GM21526 (cell line): ENCODE data around the gene SMC4.

ENCODE experiments used
- ATAC-seq: cut with Tn5 transposase; IDR thresholded peaks from one replicate; pipeline ENCODE4 v1.9.1; 2021; ENCODE audit warnings: moderate library complexity; ENCODE audit not compliant: unreplicated experiment, low FRiP score

SMC4 gene

DNA sequence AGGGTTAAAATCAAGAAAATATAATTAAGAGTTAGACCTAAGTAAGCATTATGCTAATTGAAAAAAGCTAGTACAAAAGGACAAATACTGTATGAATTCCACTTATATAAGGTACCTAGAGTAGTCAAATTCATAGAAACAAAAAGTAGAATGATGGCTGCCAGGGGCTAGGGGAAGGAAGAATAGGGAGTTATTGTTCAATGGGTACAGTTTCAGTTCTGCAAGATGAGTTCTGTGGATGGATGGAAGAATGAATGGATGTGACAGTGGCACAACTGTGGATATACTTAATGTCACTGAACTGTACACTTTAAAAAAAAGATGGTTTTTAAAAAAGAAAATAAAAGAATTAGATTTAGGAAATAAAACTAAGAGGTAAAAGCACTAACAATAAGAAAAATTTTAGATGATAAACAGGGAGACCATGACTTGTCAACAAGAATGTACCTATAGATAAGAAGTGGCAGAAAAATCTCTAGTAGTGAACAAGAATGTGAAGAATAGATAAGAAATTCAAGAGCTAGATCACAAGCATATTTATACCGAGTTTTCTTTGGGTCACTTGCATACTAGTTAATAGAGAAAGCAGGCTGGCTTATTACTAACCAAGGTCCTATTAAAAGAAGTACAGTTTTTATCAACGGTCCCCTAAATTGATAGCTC lies 6.0 kb upstream of the SMC4 start:
- ATAC-seq, result no peak

DNA sequence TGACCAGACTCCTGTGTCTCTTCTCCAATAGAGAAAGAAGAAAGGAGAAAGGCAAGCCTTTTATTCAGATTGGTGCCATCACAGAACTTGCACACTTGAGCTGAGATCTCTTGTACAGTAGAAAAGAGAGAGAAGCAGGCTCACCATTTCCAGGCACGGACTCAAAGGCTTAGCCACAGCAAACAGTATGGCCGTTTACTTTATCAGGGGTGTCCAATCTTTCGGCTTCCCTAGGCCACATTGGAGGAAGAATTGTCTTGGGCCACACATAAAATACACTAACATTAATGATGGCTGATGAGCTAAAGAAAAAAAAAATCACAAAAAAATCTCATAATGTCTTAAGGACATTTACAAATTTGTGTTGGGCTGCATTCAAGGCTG lies 5.4 kb upstream of the SMC4 start:
- ATAC-seq, result no peak

DNA sequence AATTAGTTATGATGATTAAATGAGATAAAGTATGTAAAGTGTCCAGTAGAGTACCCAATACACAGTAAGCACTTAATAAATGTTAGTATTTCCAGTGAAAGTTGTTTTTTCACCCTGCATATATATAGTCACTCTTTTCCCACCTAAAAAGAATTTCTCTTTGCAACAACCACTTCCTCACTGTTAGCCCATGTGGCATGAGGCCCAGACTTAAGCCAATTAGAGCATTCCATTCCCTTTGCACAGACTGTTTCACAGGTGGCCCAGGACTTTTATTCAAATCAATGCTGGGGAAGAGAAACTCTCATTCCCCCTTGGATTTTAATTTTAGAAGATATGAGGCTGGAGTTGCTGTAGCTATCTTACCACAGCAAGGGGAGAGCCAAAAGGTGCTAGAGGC lies 4.2 kb upstream of the SMC4 start:
- ATAC-seq, result no peak

DNA sequence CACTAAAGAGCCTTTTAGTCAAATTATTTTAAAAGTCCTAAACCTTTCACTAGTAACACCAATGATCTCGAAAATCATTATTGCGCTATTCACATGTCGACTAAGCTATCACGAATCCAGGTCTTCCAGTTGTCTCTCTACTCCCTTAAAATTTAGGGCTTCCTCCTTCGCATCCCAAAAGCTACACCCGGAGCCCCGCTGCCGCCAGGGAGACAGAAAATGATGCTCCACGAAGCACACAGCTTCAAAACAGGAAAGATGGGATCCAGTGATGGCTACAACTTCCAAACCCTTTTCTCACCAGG lies 678 bp upstream of the SMC4 start:
- peak; percentile 9 for ATAC-seq

DNA sequence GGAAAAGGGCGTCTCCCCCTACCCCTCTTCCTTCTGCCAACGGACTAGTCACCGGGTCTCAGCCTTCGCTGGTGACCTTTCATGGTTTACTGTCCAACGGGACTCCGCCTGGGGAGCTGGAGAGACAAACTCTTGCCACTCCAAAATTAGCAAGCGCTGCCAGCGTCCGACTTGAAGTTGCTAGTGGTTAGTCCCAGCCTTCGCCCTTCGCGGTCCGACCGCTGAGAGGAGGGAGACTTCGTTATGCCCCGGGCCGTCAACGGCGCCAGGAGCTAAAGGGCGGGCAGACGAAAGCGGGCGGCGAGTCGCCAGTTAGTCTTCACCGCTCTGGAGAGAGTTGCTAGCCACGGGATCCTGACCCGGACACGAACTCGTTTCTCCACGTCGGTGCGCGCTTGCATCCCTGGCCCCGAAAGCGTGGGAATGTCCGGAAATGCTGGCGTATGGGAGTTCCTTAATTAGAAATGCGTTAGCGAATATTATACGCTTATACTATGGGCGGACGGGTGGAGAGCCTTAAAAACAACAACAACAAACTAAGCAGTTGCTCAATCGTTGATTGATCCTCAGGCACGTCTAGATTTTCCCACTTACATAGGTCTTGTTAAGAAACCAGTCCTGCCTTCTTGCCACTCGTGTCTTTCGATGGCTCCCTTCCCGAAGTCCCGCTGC lies 716 bp downstream of the SMC4 start:
- ATAC-seq, result no peak

DNA sequence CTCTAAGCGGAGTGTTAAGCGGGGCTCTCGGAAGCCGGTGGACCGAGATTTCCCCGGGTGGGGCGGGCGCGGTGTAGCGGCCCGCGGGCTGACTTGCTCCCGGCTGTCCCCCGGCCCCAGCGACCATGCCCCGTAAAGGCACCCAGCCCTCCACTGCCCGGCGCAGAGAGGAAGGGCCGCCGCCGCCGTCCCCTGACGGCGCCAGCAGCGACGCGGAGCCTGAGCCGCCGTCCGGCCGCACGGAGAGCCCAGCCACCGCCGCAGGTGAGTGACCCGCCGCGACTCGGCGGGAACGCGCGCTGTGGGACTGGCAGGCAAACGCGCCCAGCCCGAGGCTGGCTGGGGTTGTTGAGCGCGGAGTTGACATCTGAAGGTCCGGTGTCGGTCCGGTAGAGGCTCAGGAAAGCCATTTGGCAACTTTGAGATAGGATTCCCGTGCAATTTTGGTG lies 1.3 kb downstream of the SMC4 start:
- ATAC-seq, result no peak

DNA sequence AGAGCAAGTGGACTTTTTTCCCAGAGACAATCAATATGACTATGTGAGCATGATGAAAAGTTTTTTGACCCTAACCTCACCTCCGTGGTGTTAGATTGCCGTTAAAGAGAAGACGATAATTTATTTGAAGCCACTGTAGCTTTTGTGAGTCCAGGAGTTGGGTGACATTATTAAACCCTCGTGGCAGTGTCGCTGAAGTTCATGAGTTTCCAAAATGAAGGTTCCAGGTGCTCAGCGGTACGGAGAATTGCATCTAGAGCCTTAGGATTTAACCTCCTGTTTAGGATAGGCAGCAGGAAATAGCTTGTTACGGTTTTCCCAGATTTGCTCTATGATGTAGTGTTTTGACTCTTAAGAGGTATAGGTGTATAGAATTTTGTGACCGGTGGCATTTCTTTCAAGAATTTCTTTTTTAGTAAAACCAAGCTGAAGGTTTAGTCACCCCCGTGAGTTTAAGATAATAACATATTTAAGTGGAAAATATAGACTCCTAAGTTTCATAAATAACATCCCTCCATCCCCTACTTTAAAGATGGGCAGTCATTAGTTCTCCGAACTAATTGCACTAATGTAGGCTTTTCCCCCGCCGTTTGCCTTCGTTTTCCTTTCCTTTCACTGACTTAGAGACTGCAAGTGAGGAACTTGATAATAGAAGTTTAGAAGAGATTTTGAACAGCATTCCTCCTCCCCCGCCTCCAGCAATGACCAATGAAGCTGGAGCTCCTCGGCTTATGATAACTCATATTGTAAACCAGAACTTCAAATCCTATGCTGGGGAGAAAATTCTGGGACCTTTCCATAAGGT lies 2.0 kb downstream of the SMC4 start:
- ATAC-seq, result no peak

DNA sequence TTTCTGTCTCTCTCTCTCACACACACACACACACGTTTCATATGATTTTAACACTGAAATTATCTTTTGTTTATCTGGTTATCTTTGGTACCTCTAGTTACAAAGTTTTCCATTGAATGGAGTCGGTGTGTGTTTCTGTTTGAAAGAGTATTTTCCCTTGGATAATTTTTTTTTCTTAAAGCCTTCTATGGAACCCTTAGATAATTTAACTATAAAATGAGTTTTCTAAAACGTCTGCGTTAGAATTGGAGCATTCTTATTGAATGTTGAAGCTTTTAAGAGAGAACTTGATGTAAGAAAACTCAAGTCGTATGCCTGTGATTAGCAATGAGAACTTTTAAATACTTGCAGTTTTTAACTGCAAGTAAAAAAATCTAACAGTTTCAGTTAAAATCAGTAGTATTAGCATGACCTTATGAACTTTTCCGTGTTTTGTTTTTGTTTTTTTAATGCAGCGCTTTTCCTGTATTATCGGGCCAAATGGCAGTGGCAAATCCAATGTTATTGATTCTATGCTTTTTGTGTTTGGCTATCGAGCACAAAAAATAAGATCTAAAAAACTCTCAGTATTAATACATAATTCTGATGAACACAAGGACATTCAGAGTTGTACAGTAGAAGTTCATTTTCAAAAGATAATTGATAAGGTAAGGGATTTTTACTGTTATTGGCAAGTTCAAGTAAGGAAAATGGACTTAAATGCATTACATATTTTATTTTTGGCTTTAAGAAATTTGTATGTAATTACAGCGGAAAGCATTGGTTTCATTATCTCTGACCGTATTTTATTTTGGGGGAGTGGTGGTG lies 3.0 kb downstream of the SMC4 start:
- ATAC-seq, result no peak

DNA sequence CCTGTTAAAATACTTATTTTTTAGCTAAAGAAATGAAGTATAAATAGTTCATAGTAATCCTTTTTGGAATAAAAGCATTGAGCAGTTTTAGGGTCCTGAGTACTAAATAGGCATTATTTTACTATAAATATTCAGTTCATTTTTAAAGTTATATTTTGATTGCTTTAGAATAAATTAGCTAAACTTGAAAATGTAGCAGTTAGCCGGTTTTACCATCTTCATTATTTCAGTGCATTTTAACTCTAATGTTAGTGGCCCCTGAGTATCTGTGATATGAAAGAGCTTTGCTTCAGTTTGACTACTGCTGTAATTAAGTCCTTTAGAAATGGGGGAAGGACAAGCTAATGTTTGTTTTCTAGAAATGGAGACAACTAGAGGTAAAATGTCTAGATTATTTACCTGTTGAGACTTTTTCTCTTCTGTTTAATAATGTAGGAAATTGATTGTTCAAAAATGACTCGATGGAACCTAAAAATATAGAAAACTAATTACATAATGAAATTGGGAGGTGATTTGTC lies 3.6 kb downstream of the SMC4 start:
- ATAC-seq, result no peak

DNA sequence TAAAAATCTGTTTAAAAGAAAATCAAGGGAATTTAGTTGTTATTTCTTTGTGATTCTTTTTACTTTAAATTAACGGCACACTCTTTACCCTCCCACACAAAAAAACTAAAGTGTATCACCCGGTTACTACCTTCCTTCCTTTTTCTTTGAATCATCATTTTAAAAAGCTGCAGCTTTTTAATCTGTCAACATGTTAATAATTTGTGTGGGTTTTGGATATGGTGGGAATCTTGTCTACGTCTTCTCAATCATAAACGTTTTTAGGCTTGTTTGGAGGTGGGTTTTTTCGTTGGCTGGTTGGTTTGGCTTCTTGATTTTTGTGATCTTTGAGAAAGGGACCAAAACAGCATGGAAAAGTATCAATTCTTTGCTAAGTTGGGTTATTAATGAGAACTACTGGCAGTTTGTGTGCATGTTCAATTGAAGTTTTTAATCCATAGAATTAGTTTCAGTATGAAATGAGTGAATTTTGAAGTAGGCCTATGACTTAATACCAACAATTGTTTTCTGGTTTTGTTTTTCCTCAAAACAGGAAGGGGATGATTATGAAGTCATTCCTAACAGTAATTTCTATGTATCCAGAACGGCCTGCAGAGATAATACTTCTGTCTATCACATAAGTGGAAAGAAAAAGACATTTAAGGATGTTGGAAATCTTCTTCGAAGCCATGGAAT lies 4.5 kb downstream of the SMC4 start:
- ATAC-seq, result no peak

DNA sequence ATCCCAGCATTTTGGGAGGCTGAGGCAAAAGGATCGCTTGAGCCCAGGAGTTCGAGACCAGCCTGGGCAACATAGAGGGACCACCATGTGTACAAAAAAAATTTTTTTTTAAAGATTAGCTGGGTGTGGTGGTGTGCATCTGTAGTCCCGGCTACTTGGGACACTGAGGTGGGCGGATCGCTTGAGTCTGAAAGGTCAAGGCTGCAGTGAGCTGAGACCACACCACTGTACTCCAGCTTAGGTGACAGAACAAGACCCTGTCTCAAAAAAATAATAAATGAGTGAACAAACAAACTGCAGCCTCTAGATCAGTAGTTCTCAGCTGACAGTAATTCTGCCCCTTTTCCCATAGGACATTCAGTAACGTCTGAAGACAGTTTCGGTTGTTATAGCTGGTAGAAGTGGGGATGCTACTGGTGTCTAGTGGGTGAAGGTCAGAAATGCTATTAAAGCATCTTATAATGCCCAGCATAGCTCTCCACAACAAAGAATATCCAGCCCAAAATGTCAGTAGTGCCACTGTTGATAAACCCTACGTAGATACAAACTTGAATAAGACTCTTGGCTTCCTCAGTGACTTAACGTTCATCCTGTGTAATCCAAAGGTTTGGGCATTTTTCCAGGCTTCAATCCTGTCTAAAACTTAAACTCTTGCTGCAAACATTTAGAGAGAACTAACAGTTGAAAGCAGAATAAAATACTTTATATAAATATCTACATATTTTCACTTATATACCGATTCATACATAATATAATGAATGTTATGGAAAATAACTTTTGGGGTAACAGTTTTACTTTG lies 10.6 kb downstream of the SMC4 start:
- no peak for ATAC-seq

DNA sequence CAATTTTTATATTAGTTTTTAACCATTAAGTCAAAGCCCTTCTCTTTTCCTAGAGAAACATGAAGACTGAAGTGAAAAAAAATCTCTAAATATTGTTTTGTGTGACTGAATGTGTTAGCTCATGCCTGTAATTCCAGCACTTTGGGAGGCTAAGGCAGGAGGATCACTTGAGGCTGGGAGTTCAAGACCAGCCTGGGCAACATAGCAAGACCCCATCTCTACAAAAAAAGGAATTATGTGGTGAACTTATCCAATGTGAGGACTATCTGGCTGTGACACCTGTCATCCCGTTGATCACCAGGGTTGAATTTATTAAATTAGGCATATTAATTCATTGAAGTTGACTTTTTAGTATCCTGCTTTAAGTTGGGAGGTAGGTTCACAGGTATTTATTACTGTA lies 13.0 kb downstream of the SMC4 start:
- no peak for ATAC-seq

DNA sequence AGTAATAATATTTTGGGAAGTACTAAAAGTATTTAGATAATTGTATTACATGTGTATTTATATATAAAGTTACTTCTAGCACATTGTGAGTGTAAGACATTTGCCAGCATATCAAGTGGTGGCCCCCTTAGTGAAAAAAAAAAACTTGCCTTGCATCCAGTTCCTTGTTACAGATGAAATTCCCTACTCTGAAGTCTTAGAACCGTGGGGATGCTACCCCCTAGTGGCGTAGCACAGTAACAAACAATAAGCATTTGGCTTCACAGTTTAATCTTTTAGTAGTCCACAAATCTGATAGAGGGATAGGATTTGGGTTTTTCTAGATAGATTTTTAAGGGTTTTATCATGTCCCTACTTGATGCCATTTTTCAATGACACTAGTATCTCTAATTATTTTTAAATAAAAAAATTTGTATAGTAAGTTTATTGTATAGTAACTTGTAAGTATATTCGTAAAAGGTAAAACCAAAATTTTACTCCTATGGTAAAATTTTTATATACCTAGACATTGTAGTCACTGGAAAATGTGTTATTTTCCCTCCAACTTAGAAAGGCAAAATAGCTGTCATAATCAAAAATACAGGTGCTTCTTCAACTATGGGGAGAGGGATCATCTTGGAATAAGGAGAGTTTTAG lies 14.3 kb downstream of the SMC4 start:
- ATAC-seq, result peak; percentile 80

DNA sequence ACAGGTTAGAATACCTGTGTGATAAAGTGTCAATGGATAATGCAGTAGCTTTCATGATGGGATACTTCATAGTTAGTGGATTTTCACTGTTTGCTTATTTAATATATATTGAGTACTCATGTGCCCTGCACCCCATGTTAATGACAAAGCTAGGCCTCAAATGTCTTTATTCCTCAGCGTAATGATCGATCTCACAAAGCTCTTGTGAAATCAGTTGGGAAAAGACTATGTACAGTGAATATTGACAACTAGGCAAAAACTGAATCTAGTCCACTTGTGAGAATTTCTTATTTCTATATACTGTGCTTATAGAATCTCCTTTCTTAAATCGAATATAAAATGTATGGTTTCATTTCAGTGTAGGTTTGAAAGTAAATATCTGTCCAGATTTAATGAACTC lies 17.9 kb downstream of the SMC4 start:
- ATAC-seq, result no peak

DNA sequence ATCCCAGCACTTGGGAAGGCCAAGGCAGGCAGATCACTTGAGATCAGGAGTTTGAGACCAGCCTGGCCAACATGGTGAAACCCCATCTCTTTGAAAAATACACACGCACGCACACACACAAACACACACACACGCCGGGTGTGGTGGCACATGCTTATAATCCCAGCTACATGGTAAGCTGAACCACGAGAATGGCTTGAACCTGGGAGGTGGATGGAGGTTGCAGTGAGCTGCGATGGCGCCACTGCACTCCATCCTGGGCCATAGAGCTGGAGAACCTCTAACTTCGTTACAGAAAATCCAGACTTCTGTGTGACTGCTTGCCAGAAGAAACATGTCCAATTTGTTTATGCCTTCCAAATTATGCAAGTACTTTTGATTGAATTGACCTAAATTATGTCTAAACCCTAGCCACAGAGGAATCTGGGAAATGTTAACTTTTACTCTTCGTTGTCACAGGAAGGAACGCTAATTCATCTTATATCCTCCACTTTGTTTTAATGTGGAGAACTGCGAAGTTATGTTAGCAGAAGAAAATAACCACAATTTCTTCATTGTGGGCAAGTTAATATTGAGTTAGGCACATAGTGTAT lies 28.5 kb downstream of the SMC4 start:
- ATAC-seq, result no peak

DNA sequence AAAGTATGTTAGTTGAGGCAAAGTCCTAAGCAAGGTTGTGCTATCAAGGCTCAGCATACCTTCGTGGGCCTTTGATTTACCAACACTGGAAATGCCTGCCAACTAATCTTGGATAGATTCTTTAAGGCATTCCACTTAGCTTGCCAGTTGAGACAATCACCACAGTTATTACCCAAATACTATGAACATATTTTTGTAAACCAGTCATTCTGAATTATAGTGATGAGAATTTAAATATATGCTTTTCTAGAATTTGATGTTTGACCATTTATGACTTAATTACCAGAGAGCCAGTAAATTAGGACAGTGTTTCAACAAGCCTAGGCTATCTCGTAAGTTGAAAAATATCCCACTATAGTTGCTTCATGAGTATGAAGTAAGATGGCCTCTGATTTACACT lies 34.6 kb downstream of the SMC4 start:
- no peak for ATAC-seq

DNA sequence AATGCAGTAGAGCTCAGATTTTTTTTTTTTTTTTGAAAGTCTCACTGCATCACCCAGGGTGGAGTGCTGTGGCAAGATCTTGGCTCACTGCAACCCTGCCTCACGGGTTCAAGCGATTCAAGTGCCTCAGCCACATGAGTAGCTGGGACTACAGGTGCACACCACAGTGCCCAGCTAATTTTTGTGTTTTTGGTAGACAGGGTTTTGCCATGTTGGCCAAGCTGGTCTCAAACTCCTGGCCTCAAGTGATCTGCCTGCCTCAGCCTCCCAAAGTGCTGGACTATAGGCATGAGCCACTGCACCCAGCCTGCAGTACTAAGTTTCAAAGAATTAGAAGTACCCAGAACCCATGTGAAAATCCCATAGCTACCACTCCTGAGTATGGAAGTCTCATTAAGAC lies 35.6 kb downstream of the SMC4 start:
- ATAC-seq, result no peak

DNA sequence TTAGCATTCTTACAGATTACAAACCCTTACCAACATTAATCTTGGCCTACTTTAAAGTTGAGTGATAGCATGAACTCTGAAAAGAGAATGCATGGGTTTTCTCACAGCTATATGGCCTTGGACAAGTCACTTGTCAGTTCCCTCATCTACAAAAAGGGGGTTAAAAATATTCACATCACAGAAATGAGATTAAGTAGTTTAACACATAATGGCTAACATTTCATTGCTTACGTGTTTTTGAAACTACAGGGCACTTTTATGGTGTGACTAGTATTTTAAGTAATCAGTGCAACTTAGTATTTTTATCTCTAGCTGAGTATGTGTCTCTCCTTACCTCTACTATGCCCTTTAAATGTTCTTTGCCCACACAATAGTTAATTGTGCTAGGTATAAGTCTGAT lies 36.3 kb downstream of the SMC4 start:
- no peak for ATAC-seq

DNA sequence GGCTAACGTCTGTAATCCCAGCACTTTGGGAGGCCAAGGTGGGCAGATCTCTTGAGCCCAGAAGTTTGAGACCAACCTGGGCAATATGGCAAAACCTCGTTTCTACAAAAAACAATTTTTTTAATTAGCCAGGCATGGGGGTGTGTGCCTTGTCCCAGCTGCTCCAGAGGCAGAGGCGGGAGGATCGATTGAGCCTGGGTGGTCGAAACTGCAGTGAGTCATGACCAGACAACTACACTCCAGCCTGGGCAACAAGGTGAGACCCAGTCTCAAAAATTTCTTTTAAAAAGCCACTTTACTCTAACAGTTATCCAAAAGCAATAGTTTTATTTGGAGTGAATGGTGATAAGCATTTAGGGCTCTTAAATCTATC lies 37.6 kb downstream of the SMC4 start:
- ATAC-seq, result no peak
